Keratinocyte (primary cell): Measurements from ENCODE around the gene WASF2.

Experiments
- CTCF ChIP-seq, 3 experiments: IDR thresholded peaks in 1 of 3; conservative IDR thresholded peaks in 1 of 3; optimal IDR thresholded peaks in 1 of 3; 2 replicates in 2 of 3; 3 replicates in 1 of 3; pipeline versions ENCODE3 to v1.5.1; 2011; ENCODE audit warnings: low read length in 3 of 3, mild to moderate bottlenecking in 3 of 3, moderate library complexity in 2 of 3, control low read depth in 1 of 3, inconsistent platforms in 1 of 3; ENCODE audit not compliant: insufficient read depth in 2 of 3; ENCODE audit errors: extremely low read depth in 1 of 3
- EZH2 ChIP-seq: IDR thresholded peaks from one replicate; pipeline ENCODE4 v1.6.1; 2012; ENCODE audit warnings: inconsistent platforms, mild to moderate bottlenecking, low read length, moderate library complexity

- TF ChIP-seq CTCF (optimal IDR thresholded peaks at IDR 0.05 in 1 of 3, IDR thresholded peaks at IDR 0.05 in 1 of 3, conservative IDR thresholded peaks at IDR 0.05 in 1 of 3; ENCODE audit: extremely low read depth in 1 of 3, insufficient read depth in 2 of 3, low read length in 3 of 3) = no peak
- no peak for TF ChIP-seq EZH2
Observed at GRCh38 chr1:27361044-27361402, 128.9 kb downstream of the WASF2 start.
